HG02884 (cell line): ENCODE data around the gene SPIRE1.
"Not testable (repeated sequence)": the region's sequence is repeated elsewhere in the genome, so short reads cannot be mapped to it uniquely, and the experiment has no call there.

Experiments
- ATAC-seq: cut with Tn5 transposase; IDR thresholded peaks from one replicate; pipeline ENCODE4 v1.9.1; 2021; ENCODE audit warnings: mild to moderate bottlenecking, moderate library complexity; ENCODE audit not compliant: unreplicated experiment

The SPIRE1 gene

GRCh38 chr18:12647773-12648172 lies 10.1 kb downstream of the SPIRE1 start:
- no peak for ATAC-seq

- ATAC-seq = no peak
Observed at GRCh38 chr18:12645751-12646203, 12.1 kb downstream of the SPIRE1 start.

GRCh38 chr18:12645254-12645653 lies 12.7 kb downstream of the SPIRE1 start:
- ATAC-seq = no peak

GRCh38 chr18:12643756-12644155 lies 14.2 kb downstream of the SPIRE1 start:
- not testable (repeated sequence) for ATAC-seq

- ATAC-seq = no peak
Observed at GRCh38 chr18:12640881-12641200, 17.1 kb downstream of the SPIRE1 start.

GRCh38 chr18:12639990-12640880 lies 17.7 kb downstream of the SPIRE1 start:
- ATAC-seq = no peak

GRCh38 chr18:12638644-12639124 lies 19.2 kb downstream of the SPIRE1 start:
- ATAC-seq = no peak

GRCh38 chr18:12637901-12638643 lies 19.8 kb downstream of the SPIRE1 start:
- no peak for ATAC-seq

- no peak for ATAC-seq
Observed at GRCh38 chr18:12637393-12637792, 20.5 kb downstream of the SPIRE1 start.

GRCh38 chr18:12631831-12632477 lies 26.0 kb downstream of the SPIRE1 start:
- no peak for ATAC-seq

GRCh38 chr18:12630136-12630535 lies 27.8 kb downstream of the SPIRE1 start:
- no peak for ATAC-seq

- ATAC-seq = no peak
Observed at GRCh38 chr18:12628706-12629702, 28.9 kb downstream of the SPIRE1 start.

GRCh38 chr18:12627199-12627598 lies 30.7 kb downstream of the SPIRE1 start:
- not testable (repeated sequence) for ATAC-seq

GRCh38 chr18:12625241-12625640 lies 32.7 kb downstream of the SPIRE1 start:
- ATAC-seq = no peak

- ATAC-seq = no peak
Observed at GRCh38 chr18:12621742-12622306, 36.1 kb downstream of the SPIRE1 start.

GRCh38 chr18:12615748-12616147 lies 42.2 kb downstream of the SPIRE1 start:
- ATAC-seq = no peak

GRCh38 chr18:12608301-12608700 lies 49.6 kb downstream of the SPIRE1 start:
- no peak for ATAC-seq

- ATAC-seq = no peak
Observed at GRCh38 chr18:12606592-12607315, 51.2 kb downstream of the SPIRE1 start.

- ATAC-seq = no peak
Observed at GRCh38 chr18:12604445-12605007, 53.4 kb downstream of the SPIRE1 start.
